Endothelial cell (in vitro differentiated cells): ENCODE data around the gene TMIGD1. TPM values are rescaled to one million over a fixed set of nuclear protein-coding genes. Genes with fewer than 3 reads are reported as not detected.

Experiments used
- DNase-seq: peaks from one replicate; pipeline ENCODE4 v3.0.0; 2021; ENCODE audit warnings: low spot score
- H3K27ac Mint-ChIP-seq: one replicate; pipeline ENCODE4 v1.8.0; 2021; ENCODE audit warnings: mixed read lengths, inconsistent platforms; ENCODE audit not compliant: unreplicated experiment
- H3K27me3 Mint-ChIP-seq: one replicate; pipeline ENCODE4 v1.8.0; 2021; ENCODE audit warnings: mild to moderate bottlenecking, moderate library complexity, mixed read lengths, inconsistent platforms; ENCODE audit not compliant: unreplicated experiment
- H3K36me3 Mint-ChIP-seq: one replicate; pipeline ENCODE4 v1.8.0; 2021; ENCODE audit warnings: mild to moderate bottlenecking, low read depth, mixed read lengths, inconsistent platforms; ENCODE audit not compliant: unreplicated experiment
- H3K4me1 Mint-ChIP-seq: one replicate; pipeline ENCODE4 v1.8.0; 2021; ENCODE audit warnings: mild to moderate bottlenecking, mixed read lengths, inconsistent platforms; ENCODE audit not compliant: unreplicated experiment
- H3K4me3 Mint-ChIP-seq: one replicate; pipeline ENCODE4 v1.8.0; 2021; ENCODE audit warnings: mild to moderate bottlenecking, mixed read lengths, inconsistent platforms; ENCODE audit not compliant: unreplicated experiment
- H3K9me3 Mint-ChIP-seq: one replicate; pipeline ENCODE4 v1.8.0; 2021; ENCODE audit warnings: mixed read lengths, inconsistent platforms; ENCODE audit not compliant: unreplicated experiment
- long read RNA-seq: library from polyadenylated mRNA; unstranded; transcript quantifications from one replicate; pipeline ENCODE4 v2.0.0, GENCODE V29; 2020; ENCODE audit not compliant: unreplicated experiment
- total RNA-seq: library from RNA; stranded (reverse); fragmentation: NEBNext Ultra II Directional; extraction: Animal tissue kit (Norgen Biotek cat#: 25700); gene quantifications from one replicate; pipeline ENCODE4 v1.2.1, GENCODE V29; 2021; ENCODE audit not compliant: unreplicated experiment
- TF ChIP-seq, protein P1 (sequence below): fragments of 200-600 bp; sonication (generic); IDR thresholded peaks from one replicate; pipeline ENCODE4 v1.5.0; 2021; ENCODE audit warnings: antibody characterized with exemption; ENCODE audit not compliant: unreplicated experiment

The TMIGD1 gene, protein sequence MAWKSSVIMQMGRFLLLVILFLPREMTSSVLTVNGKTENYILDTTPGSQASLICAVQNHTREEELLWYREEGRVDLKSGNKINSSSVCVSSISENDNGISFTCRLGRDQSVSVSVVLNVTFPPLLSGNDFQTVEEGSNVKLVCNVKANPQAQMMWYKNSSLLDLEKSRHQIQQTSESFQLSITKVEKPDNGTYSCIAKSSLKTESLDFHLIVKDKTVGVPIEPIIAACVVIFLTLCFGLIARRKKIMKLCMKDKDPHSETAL
- total RNA-seq, result not detected
- long read RNA-seq, result 0 reads

DNA sequence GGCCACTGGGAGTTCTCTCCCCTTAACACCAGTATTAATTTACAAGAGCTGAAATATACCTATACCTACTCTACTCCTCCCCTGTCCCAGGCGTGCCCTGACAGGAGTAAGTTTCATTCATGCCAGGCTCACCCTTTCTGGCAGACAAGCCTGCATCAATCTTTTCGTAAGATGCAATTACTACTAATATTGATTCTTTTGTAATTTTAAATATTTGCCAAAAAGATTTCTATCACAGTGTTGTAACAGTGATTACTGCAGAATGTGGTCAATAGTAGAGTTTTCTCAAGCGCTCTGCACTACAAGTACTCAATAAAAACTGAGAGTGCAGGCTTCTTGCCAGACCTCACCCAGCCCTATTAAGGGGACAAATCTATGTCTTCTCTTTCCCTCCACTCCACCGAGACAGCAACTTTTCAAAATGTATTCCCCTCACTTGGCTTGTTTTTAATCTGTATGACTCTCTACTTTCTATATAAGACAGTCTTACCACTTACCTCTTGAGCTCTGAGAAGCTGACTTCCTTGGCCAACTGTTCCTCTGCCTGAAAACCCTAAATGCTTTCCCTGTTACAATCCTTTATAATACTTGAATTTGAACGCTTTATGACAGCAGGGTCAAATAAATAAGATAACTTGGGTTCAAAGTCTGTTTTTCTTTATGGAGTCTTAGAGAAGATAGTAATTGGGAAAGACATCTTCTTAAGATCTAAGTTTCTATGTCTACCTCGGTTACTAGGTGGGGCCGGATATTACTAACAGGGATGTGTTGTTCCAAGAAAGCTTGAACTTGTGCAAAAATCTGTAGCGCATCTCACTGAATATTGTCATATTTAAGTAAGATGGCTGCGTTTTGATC is at the start of gene TMIGD1:
Gene TMIGD1 (minus strand): TSS at position 555 of the 858 bp plus-strand sequence. CDS start 1,924 bp downstream, outside the sequence.
- H3K36me3 Mint-ChIP-seq, result no peaks in the 10 kb centered on the region
- H3K9me3 Mint-ChIP-seq, result no peaks in the 10 kb centered on the region
- no peaks in the 10 kb centered on the region for H3K27me3 Mint-ChIP-seq
- H3K4me1 Mint-ChIP-seq, result peaks cover 23% of the 10 kb centered on the region
- no peak for DNase-seq
- TF ChIP-seq, protein P1, sequence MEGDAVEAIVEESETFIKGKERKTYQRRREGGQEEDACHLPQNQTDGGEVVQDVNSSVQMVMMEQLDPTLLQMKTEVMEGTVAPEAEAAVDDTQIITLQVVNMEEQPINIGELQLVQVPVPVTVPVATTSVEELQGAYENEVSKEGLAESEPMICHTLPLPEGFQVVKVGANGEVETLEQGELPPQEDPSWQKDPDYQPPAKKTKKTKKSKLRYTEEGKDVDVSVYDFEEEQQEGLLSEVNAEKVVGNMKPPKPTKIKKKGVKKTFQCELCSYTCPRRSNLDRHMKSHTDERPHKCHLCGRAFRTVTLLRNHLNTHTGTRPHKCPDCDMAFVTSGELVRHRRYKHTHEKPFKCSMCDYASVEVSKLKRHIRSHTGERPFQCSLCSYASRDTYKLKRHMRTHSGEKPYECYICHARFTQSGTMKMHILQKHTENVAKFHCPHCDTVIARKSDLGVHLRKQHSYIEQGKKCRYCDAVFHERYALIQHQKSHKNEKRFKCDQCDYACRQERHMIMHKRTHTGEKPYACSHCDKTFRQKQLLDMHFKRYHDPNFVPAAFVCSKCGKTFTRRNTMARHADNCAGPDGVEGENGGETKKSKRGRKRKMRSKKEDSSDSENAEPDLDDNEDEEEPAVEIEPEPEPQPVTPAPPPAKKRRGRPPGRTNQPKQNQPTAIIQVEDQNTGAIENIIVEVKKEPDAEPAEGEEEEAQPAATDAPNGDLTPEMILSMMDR, result no peak
- no peak within 1 kb of the TSS for H3K4me3 Mint-ChIP-seq
- H3K27ac Mint-ChIP-seq, result no peak within 1 kb of the TSS

DNA sequence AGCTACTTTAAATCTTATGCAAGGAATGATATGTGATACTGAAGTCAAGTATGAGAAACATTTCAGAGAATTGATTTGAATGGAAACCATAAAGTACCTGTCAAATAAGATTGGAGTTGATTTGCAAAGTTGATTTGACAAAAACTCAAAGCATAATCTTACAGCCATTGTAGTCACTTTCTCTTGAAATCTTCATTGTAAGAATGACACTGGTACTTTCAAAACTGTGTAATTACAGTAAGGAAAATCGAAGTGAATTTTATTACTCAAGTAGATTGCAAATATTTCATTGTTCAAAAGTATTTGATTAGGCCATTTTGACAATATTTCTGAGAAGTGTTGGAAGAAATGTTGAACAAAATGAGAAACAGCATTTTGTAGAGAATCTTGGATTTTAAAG is 48.5 kb upstream of the TMIGD1 start:
- TF ChIP-seq, protein P1, result no peak
- Mint-ChIP-seq H3K27ac (no peak overlapping the region), H3K27me3 (peaks cover 10% of the 10 kb centered on the region), H3K9me3 (no peaks in the 10 kb centered on the region), H3K4me1 (peaks cover 47% of the 10 kb centered on the region), H3K4me3 (no peak overlapping the region), H3K36me3 (peaks cover 22% of the 10 kb centered on the region)
- DNase-seq, result no peak

DNA sequence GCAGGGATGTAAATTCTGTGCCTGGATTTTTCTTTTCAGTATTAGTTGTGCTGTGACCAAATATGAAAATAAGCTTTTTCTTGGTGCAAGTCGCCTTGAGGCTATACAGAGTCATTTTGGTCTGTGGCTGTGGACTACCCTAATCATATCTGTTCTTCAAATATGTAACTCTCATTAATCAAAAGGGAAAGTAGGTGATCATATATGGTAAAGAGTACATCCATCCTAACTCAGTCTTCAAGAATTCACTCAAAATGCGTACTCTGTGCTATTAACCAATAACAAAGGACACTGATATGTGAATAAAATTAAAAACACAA is 47.4 kb upstream of the TMIGD1 start:
- TF ChIP-seq, protein P1, result no peak
- H3K27me3 Mint-ChIP-seq, result peaks cover 15% of the 10 kb centered on the region
- peaks cover 57% of the 10 kb centered on the region for H3K4me1 Mint-ChIP-seq
- H3K36me3 Mint-ChIP-seq, result peaks cover 17% of the 10 kb centered on the region
- H3K4me3 Mint-ChIP-seq, result peak overlapping the region; percentile 96
- H3K9me3 Mint-ChIP-seq, result no peaks in the 10 kb centered on the region
- no peak for DNase-seq
- no peak overlapping the region for H3K27ac Mint-ChIP-seq

DNA sequence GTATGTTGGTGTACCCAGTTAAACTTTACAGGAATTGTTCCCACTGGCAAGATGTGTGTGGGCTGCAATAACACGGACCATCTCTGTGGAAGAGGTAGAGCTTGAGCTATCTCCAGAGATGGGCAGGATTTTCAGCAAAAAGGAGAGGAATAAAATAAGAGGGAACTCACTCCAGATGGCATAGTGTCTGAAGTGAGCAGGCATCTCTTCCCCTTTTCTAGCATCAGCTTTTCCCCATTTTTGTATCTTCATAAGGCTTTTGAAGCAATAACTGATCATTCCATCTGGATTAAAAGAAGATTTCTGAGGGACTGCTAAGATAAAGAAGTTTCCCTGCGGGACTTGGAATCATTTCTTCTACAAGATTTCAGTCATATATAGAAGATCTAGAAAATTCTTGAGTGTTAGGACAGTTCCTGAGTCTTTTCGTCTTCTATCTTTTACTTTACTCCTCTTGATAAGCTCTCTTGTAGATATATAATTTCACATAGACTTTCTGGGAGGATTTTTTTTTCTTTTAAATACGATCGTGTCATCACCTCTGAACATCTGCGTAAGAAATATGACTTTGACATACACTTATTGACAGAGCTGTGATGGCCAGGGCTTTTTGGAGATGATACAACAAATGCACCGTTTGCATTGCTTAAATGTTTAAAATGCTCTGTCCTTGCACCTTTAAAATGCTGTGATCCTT is 46.9 kb upstream of the TMIGD1 start:
- Mint-ChIP-seq H3K27ac (no peak overlapping the region), H3K4me1 (peaks cover 61% of the 10 kb centered on the region), H3K9me3 (no peaks in the 10 kb centered on the region), H3K36me3 (peaks cover 14% of the 10 kb centered on the region), H3K4me3 (peak overlapping the region; percentile 96), H3K27me3 (peaks cover 15% of the 10 kb centered on the region)
- TF ChIP-seq, protein P1, result no peak
- no peak for DNase-seq
